GM18511 (cell line): ENCODE measurements around the gene TMBIM6.

Experiments
- ATAC-seq: cut with Tn5 transposase; IDR thresholded peaks from one replicate; pipeline ENCODE4 v1.9.1; 2021; ENCODE audit warnings: mild to moderate bottlenecking, moderate library complexity; ENCODE audit not compliant: unreplicated experiment

Gene TMBIM6

DNA sequence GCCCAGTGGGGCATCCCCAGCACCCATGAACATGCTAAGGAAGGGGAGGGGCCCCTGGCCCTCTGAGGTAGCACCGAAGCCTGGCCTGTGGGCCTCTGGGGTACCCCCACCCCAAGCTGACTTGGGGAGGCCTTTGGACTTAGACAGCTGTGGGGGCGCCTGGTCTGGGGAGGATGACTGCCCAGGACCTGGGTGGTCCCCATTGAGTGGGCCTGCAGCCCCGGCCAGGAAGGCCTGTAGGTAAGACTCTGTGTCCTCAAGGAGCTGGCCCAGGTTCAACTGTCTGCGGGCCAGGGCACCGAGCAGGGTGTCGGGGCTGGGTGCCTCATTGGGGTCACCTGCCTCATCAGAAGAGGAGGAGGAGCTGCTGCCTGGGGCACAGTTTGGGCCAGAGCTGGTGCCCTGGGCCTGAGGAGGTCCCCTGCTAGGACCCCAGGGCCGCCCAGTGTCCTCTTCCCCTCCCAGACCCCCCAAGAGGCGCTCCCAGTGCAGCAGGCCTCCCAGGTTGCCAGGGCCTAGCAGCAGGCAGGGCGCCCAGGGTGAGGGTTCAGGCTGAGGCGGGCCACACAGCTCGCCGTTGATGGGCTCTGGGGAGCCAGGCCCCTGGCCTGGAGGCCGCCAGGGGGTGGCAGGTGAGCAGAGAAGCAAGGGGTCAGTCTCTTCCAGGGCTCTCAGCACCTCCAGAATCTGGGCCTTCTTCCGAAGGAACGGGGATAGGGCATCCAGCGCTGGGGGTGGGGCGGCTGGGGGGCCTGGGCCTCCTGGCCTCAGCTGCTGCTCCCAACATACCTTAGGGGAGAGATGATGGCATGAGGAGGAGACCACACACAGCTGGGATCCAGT, 55.5 kb downstream of the TMBIM6 start:
- ATAC-seq: no peak

DNA sequence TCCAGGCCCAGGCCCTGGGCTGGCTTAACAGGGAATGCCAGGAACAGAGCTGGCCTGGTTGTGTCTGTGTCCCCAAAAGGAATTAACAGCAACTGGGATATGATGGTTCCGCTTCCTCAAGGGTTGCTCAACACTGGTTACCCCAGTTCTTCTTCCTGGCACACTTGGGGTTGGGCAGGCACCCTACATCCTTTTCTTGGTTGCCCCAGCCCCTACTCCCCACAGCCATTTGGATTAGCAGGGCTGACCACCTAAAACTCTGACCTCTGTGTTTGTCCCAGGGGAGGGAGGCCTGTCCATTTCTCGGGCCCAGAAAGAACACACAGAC, 56.1 kb downstream of the TMBIM6 start:
- ATAC-seq: no peak

DNA sequence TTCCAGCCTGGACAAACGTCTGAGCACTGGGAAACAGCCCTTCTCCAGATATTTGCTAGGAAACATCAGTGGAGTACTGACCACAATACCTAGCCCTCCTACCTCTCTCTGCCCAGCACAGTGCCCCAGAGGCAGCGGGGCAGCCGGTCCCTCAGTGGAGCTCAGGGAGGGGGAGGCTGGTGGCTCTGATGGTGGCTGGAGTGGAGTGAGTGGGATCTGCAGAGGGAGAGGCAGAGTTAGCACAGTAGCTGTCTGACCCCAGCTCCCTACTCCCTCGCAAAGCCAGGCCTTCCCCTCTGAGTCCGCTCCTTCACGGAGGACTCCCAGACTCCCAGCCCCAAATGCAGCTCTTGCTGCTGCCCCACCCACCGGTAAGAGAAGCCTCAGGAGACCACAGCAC, 56.9 kb downstream of the TMBIM6 start:
- ATAC-seq: no peak

DNA sequence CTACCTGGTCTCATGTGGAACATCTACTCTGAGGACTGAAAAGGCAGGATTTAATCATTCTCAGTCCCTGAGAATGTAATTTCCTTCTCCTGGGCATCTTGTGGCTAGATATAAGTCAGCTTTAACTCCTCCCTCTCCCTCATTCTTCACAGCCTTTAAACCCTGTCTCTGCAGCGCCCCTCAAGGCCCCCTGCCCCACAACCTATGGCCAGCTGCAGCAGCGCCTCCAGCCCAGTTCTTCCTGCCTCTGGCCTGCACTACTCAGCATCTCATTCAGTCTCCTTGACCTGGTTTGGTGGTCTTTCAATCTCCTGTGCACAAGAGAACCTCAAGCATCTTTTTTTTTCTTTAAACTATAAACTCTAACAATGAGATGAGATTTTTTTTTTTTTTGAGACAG, 57.6 kb downstream of the TMBIM6 start:
- no peak for ATAC-seq

DNA sequence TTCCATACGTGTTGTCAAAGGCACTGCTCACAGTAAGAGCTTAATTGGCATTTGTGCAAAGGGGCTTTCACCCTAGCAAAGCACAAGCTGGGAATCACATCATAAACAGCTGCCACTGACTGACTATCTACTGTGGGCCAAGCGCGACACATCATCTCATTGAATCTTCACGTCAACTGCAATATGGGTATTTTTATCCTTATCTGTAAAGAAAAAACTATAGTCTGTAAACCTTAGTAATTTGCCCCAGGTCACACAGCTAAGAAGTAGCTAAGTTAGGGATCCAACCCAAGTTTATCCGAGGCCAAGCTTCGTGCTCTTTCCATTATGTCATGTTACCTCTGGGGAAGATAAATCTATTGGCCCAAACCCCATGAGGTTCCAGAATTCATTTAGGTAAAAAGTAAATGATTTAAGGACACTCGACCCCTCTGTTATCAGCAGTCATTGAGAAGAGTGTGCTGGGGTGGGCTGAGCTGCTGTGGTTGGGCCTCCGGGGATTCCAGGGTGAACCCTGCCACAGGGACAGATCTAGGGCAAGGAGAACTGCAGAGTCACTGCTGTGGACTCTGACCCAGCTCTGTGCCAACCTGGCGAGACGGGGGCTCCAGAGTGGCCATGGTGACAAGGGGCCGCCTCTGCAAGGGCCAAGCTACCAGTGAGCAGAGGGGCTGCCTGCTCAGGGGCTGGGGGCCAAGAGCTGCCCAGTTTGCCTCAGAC, 59.2 kb downstream of the TMBIM6 start:
- no peak for ATAC-seq

DNA sequence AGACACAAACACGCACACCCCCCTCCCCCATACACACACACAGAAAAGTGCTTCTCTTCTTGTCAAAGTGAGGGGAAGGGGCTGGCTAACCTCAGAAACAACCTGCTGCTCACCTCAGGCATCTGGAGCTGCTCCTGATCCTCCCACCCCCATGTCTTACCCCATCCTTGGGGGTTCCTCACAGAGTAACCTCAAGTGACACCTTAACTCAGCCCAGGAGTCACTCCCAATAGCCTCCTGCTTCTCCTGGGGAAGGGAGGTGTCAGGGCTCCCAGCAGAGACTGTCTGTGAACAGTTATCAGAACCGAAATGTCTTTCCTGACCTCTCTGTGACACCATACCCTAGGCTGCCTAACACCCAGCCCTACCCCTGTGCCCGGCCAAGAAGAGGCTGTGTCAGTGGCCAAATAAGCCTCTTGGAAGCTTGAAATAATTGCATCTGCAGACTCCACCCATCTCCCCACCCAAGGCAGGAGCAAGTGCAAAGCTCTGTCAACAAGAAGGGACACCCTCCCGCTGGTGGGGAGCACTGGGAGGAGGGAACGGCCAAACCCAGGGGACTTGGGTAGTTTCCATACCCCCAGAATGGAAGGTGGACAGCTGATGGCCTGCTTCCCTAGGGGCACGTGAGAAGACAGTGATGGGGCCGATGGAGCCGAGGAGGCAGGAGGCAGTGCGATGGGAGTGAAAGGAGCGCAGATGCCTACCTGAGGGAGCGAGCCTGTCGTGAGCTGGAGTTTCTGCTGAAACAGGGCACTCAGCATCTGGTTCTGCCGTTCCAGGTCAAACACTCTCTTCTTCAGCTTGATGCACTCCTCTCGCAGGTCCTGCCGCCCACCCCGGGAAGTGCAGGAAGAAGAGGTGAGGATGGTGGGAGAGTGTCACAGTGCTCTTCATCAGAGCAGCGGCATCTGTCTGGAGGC, 60.0 kb downstream of the TMBIM6 start:
- ATAC-seq: no peak

DNA sequence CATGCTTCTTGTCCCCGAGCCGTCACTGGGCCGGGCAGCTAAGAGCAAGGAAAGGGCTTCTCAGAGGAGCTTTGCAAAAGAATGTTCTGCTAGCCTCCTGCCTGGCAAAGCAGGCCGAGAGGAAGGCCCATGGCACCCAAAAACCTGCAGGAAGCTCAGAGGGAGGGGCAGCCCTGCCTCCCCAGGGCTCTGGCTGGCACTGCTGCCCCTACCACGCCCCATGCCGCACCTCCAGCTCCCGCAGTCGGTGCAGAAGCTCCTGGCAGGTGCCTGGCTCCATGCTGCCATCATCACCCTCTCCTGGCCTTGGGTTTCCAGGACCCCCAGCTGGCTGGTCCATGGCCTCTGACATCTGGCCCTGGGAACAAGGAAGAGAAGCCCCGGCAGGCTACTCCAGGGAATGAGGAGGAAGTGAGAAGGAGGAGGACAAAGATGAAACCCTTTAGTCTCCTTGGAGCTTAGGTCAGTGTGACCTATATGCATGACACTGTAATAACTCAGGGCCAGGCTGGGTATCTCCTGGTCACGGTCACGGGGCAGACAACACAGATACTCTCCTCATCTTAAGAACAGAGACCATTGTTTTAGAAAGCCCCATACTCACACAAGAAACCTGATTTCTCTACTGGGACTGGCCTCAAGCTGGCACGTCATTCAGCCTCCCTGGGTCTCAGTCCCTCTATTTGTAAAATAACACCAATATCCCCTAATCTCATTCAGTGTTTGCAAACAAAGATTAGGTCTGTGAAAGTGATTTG, 62.5 kb downstream of the TMBIM6 start:
- no peak for ATAC-seq

DNA sequence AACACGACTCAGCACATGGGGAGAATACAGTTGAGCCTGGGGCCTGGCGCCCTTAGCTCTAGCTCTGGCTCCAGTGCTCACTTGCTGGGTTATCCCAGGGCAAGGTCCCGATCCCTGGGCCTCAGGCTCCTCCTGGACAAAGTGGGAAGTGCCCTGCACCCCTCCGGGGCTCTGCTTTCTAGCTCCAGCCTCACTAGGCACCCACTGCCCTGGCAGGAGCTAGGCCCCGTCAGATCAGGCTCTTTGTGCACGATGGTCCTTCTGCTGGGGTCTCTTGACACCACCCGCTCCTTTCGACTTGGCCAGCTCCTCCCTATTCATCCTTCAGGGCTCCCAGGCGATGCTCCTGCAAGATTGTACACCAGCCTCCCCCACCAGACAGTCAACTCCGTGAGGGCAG, 63.5 kb downstream of the TMBIM6 start:
- no peak for ATAC-seq

DNA sequence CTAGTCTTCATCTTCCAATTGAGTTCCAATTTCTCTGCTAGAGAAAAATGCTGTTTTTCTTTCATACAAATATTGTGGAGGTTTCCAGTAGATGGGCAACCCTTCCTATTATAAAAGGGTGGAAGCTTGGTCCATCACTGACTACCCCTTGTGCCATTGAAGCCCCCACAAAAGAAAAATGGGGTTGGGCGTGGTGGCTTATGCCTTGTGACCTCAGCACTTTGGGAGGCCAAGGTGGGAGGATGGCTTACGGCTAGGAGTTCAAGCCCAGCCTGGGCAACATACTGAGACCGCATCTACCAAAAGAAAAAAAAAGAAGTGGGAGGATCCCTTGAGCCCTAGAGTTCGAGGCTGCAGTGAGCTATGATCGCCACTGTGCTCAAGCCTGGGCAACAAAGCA, 64.1 kb downstream of the TMBIM6 start:
- no peak for ATAC-seq

DNA sequence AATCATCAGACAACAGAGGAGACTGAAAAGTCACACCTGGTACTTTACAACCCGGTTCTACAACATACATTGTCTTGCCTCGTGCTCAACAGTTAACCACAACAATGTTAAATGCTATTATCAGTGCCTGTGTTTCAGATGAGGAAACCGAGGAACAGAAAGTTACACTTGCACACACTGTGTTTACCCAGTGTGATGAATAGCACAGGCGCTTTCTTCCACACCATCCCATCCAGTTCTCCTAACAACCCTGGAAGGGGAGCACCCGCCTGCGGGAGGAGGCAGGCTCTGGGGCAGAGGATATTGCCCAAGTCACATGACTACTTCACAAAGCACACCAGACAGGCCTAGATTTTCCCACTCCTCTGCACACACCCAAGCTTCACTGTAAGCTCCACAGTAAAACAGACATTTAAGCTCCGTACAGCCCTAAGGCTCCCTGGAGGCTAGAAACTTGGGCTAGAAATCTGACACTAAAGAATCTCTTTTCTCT, 65.0 kb downstream of the TMBIM6 start:
- no peak for ATAC-seq

DNA sequence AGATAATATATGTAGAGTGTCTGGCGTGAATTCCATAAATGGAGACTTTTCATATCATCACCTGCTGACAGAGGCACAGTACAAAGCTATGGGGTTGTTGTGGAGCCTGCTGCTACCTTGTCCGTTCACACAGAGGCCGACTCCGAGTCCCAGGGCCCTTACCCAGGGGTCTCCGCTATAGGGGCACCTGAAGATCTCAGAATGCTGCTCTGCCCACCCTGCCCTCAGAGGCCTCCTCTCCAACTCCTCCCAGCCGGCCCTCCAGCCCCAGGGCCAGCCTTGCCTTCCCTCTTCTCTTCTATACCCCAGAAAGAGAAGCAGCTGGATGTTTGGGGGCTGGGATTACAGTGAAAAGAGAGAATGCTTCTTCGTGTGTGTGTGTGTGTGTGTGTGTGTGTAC, 65.5 kb downstream of the TMBIM6 start:
- no peak for ATAC-seq

DNA sequence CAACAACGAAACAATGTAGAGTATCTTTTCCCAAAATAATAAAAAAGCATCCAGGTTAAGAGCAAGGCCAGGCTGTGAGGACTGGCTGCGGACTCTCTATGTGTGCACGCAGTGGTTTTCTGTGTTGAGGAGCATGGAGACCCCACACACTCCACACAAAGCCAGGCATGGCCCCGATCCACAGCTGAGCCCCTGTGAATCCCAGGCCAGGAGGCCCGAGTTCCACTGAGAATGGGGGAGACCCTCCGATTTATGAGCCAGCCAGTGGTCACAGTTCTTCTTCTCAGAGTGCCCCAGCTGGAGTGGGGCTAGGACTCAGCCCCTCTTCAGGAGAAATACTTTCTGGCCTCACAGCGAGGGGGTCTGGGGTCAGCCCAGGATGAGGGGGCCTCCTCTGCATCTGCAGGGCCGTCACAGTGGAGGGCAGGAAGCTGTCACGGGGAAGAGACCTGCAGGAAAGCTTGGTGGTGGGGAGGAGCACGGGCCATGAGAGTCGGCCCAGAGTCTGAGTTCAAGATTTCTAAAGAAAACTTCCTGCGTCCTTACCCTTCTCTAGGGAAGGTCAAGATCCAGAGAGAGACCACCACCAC, 66.7 kb downstream of the TMBIM6 start:
- no peak for ATAC-seq

DNA sequence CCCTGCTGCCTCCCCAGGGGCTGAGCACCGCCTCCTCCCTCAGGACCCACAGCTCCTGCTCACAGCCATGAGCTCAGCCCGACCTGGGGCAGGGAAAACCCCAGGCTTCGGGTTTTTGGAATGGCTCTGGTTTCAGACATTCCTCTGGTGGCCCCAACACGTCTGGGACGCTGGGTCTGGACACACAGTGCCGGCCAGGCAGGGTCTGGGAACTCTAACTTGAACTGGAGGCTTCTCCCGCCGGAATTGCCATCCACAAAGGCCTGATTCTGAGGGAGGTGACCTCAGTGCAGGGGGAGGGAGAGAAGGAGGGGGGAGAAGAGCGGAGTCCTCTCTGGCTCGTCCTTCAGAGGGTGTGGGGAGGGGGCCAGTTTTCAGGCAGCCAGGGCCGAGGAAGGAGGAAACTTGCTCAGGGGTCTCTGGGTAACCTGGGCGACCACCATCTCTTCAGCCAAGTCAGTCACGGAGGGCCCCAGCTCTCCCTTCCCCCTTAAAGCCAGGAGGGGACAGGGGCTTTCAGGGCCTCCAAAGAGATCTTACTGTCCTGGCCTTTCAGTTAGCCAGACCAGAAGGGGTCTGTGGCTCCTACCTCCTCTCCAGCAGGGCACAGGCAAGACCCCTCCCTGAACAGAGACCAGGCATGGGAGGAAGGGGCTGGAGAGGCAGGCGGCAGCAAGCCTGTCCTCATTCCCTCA, 67.5 kb downstream of the TMBIM6 start:
- no peak for ATAC-seq

DNA sequence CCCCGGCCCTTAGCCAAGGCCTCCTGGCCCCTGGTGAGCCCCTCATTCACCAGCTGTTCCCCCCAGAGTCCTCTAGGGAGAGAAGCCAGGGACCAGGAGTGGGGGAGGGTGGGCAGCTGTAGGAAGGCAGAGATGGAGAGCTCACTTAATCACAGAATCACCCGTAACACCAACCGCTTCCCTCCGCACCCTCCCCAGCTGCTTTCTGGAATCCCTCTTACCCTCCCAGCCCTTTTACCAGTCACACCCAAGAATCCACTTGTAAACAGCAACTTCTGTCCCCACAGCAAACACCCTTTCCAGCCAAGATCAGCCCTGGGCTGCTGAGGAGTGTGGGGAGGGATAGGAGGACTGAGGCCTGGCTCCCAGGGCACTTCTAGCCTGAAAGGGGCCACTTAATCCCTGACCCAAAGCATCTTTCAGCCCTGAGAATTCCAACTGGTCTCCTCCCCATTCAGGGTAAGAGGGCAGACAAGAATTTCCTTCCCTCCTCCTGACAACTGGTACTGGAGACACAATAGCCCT, 68.1 kb downstream of the TMBIM6 start:
- no peak for ATAC-seq

DNA sequence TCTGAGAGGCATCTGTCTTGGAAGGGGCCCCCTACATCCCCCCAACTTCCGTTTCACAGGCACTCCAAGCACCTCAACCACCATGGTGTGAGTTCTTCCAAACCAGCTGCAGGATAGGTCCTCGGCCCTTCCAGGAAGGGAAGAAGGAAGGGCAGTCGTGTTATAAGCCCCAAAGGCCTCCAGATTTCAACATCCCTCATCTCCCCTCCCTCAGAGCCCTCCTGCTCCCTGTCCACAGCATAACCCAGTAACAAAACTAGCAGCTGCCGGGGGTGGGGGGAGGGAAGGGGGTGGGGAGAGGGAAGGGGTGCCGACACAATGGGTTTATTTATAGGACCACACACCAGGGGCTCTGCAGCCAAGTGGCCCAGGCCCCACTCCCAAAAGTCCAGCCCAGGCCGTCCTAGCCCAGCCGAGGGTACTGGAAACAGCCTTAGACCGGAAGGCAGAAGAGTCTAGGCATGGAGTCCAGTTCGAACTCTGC, 68.6 kb downstream of the TMBIM6 start:
- no peak for ATAC-seq

DNA sequence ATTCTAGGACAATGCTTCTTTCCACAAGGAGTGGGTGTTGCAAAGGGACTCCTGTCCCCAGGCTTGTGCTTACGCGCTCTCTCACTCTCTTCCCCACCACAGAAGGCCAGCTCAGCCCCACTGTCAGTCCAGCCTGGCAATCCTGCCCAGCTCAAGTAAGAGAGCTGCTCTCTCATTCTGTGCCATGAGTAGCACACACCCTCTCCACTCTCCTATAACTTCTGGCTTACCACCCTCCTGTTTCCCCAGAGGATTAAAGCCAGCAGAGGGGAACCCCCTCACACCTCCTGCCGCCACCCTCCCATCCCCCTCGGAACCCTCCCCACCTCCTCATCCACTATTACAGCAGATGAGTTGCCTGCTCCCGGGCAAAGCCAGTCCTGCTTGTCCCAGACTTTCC, 69.8 kb downstream of the TMBIM6 start:
- no peak for ATAC-seq

DNA sequence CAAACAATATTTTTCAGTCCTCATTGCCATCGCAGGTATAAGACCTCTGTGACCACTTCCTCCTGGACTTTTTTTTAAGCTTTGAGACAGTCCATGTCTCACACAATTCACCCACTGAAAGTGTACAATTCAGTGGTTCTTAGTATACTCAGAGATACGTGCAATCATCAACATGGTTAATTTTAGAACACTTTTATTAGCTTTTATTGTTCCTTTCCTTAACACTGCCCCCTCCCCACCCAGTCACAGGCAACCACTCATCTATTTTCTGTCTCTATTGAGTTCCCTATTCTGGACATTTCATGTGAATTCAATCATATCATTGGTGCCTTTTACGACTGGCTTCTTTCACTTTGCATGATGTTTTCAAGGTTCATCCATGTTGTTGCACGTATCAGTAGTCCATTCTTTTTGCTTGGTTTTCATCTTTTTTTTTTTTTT, 70.6 kb downstream of the TMBIM6 start:
- no peak for ATAC-seq

DNA sequence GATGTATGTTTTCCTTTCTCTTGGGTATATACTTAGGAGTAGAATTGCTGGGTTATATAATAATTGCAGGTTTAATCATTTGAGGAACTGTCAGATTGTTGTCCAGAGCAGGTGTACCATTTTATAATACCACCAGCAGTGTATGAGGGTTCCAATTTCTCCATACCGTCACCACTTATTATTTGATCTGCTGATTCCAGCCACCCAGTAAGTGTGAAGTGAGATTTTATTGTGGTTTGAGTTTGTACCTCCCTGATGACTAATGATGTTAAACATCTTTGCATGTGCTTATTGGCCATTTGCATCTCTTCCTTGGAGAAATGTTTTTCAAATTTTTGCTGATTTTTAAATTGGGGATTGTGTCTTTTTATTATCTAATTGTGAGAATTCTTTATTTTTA, 71.8 kb downstream of the TMBIM6 start:
- ATAC-seq: no peak
